GM23248 (cell line): Measurements from ENCODE around the gene TP53INP2.

ENCODE experiments used
- EZH2 ChIP-seq: fragments of 200-600 bp; sonication (generic); IDR thresholded peaks from 2 replicates; pipeline ENCODE4 v1.6.1; 2018; ENCODE audit warnings: antibody characterized with exemption, mild to moderate bottlenecking; ENCODE audit not compliant: insufficient read depth, poor library complexity, severe bottlenecking
- EZH2phosphoT487 ChIP-seq: fragments of 200-600 bp; sonication (generic); IDR thresholded peaks from 2 replicates; pipeline ENCODE4 v1.6.1; 2018; ENCODE audit warnings: antibody characterized with exemption, moderate library complexity, mild to moderate bottlenecking, low read depth; ENCODE audit not compliant: insufficient read depth

DNA sequence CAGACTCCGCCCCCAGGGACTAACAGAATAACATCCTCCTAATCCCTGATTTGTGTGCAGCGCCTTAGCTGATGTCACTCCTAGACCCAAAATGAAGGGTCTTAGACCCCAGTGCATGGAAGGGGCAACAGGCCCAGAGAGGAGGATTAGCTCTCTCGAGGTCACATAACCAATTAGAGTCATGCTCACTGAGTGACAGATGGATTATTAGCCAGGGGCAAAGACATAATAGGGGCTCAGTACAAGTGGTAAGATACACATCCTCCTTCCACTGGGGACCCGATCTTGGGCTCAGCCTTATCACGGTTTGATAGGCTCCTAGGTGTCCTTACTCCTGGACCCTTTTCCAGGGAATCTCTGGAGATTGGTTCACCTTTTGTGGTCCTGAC, 858 bp downstream of the TP53INP2 start:
- TF ChIP-seq EZH2phosphoT487 (no peak), EZH2 (no peak)
